GM12892 (cell line): ENCODE results near the gene CSTPP1.
"Not testable (repeated sequence)": the region's sequence is repeated elsewhere in the genome, so short reads cannot be mapped to it uniquely, and the experiment has no call there.

ENCODE experiments used
- DNase-seq: peaks from one replicate; pipeline ENCODE4 v3.0.0; 2011; ENCODE audit not compliant: insufficient read length
- FAIRE-seq: peaks from 2 replicates; lab custom pipeline; 2011; peaks lifted over from hg19 to GRCh38; lab: Jason Lieb, UNC
- POLR2A ChIP-seq: IDR thresholded peaks from 2 replicates; pipeline ENCODE4 v1.6.1; 2011; ENCODE audit warnings: low read depth, low read length, control low read depth
- POLR2AphosphoS5 ChIP-seq: IDR thresholded peaks from 2 replicates; pipeline ENCODE4 v1.6.1; 2011; ENCODE audit warnings: low read depth, low read length, control low read depth
- TAF1 ChIP-seq: IDR thresholded peaks from 2 replicates; pipeline ENCODE4 v1.6.1; 2011; ENCODE audit warnings: low read depth, mild to moderate bottlenecking, control low read depth, low read length, borderline replicate concordance

CSTPP1 gene

DNA sequence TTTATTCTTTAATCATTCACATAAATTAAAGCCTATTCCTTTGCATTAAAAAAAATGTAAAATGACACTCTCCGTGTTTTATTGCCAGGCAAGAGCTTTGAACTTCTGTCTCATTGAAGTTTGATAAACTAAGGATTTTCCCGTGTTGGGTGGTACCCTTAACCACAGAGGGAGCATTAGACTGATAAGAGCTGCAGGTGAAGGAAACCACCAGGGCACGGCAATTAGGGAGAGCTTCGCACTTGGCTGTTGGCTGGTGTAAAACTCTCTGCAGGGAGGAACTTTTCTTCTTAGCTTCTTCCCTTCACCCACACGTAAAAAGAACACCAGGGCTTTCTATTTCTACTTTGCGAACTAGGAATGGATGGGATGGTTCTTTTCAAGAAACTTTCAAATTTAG, 47.0 kb downstream of the CSTPP1 start:
- TF ChIP-seq POLR2A, result no peak
- no peak for TF ChIP-seq TAF1
- no peak for TF ChIP-seq POLR2AphosphoS5
- FAIRE-seq (no peak), DNase-seq (no peak)

DNA sequence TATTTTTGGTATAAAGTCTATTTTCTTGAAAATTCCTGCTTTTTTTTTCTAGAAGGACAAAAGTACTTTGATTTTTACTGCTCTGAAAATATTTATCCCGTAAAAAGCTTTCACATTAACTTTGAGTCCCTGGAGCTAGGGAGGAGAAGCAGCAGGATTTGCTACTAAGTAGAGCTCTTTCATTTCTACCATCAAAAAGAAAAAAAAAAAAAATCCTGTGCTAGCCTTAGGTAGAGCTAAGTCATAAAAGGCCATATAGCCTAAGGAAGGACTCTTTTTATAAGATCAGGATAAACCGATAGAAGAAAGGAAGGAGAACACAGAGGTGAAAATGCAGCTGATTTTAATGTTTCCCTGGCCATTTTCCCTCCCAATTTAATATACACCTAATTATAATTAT, 48.0 kb downstream of the CSTPP1 start:
- TF ChIP-seq POLR2AphosphoS5 (no peak), TAF1 (no peak), POLR2A (no peak)
- FAIRE-seq (no peak), DNase-seq (no peak)

DNA sequence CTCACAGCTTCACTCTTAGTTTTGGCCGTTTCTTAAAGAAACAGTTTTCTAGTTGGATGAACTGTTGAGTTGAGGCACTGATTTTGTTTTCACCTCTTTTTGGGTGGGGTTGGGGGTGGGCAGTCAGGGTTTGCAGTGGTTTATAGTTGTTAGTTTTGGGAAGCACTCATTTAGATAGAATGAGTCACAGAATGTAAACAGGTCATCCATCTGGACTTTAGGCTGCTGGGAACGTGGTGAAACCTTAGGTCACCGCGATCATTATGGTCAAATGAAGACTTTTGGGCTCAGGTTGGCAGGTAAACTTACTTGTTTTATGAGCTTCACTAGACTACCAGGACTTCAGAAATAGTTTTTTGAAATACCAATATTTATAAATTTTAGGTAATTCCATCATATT, 48.4 kb downstream of the CSTPP1 start:
- DNase-seq (no peak), FAIRE-seq (peak; percentile 5)
- TF ChIP-seq TAF1, result no peak

DNA sequence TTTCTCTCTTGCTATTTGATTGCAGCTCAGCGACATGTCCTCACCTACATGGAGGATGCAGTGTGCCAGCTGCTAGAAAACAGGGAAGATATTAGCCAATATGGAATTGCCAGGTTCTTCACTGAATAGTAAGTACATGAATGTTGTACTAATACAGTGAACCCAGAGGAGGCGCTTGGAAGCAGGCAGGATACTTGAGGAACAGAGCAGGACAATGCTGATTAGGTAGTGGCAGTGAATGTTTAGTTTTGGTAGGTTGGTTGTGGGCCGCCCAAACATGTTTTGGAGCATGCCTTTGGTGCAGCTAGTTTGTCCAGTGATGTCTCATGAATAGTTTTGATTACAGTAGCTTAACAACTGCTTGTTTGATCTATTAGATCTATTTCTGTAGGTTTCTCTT, 50.6 kb downstream of the CSTPP1 start:
- peak; percentile 27 for FAIRE-seq
- TF ChIP-seq POLR2A (no peak), TAF1 (no peak), POLR2AphosphoS5 (no peak)
- DNase-seq, result no peak

DNA sequence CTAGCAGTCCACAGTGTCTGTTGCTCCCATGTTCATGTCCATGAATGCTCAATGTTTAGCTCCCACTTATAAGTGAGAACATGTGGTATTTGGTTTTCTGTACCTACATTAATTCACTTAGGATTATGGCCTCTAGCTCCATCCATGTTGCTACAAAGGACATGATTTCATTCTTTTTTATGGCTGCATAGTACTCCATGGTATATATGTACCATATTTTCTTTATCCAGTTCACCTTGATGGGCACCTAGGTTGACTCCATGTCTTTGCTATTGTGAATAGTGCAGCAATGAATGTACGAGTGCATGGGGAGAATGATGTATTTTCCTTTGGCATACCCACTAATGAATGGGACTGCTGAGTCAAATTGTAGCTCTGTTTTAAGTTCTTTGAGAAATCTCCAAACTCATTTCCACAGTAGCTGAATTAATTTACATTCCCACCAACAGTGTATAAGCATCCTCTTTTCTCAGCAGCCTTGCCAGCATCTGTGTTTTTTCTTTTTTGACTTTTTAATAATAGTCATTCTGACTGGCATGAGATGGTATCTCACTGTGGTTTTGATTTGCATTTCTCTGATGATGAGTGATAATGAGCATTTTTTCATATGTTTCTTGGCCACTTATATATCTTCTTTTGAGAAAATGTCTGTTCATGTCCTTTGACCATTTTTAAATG, 53.4 kb downstream of the CSTPP1 start:
- FAIRE-seq, DNase-seq: not testable (repeated sequence)

DNA sequence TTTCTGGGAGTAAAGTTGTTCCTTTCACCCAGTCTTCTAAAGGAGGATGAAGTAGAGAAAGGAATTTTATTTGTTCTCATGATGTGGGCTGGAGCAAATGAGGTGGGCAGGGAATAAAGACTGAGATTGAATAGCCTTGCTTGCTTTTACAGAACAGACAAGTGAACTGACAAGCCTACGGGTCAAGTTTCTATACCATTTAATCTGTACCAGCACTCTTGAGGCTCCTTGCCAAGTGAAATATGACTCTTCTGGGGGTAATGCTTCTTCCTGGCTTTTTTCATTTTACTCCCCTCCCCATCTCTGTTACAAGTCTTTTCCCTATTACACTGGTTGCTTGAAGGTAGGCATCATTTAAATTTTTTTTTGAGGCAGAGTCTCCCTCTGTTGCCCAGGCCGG, 54.8 kb downstream of the CSTPP1 start:
- FAIRE-seq, result no peak
- TF ChIP-seq POLR2AphosphoS5 (no peak), TAF1 (no peak), POLR2A (no peak)
- no peak for DNase-seq

DNA sequence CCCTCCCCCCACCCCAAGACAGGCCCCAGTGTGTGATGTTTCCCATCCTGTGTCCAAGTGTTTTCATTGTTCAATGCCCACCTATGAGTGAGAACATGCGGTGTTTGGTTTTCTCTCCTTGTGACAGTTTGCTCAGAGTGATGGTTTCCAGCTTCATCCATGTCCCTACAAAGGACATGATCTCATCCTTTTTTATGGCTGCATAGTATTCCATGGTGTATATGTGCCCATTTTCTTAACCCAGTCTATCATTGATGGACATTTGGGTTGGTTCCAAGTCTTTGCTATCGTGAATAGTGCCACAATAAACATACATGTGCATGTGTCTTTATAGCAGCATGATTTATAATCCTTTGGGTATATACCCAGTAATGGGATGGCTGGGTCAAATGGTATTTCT, 55.8 kb downstream of the CSTPP1 start:
- not testable (repeated sequence) for DNase-seq, FAIRE-seq

DNA sequence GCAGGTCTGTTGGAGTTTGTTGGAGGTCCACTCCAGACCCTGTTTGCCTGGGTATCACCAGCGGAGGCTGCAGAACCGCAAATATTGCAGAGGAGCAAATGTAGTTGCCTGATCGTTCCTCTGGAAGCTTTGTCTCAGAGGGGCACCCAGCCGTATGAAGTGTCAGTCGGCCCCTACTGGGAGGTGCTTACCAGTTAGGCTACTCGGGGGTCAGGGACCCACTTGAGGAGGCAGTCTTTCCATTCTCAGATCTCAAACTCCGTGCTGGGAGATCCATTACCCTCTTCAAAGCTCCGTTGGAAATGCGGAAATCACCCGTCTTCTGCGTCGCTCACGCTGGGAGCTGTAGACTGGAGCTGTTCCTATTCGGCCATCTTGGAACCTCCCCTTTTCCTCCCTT, 61.2 kb downstream of the CSTPP1 start:
- not testable (repeated sequence) for DNase-seq, FAIRE-seq

DNA sequence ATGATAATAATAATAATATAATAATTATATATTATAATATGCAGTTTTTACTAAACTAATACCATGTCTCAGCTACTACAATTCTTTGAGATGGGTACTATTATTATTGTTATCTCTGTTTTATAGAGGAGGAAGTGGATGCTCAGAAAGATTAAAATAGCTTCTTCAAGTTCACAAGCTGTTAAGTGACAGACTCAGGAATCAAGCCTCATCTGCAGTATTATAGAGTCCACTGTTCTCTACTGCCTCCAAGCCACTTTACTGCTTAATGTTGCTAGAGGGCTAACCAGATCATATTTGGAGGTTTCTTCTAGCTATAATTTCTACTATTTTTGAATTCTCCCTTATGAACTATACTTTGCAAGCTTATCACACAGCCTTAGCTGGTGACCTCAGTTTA, 62.7 kb downstream of the CSTPP1 start:
- TF ChIP-seq POLR2A (no peak), TAF1 (no peak), POLR2AphosphoS5 (no peak)
- DNase-seq (no peak), FAIRE-seq (no peak)

DNA sequence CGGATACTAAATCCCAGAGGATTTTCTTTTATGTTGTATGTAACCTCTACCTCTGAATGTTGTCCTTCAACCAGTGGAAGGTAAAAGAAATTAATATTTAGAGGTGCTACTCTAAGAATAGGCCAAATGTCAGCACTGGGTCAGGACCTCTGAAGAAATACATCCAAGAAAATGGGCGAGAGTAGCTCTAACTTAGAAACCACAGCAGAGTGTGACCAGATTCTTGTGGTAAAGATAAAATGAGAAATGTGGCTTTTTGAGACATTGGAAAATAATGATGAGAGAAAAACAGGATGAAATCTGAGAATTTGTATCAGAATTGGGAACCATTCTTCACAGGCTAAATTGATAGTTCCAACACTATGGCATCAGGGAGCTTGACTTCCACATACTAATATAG, 63.5 kb downstream of the CSTPP1 start:
- FAIRE-seq (no peak), DNase-seq (no peak)
- no peak for TF ChIP-seq POLR2AphosphoS5
- TF ChIP-seq POLR2A, result no peak
- no peak for TF ChIP-seq TAF1

DNA sequence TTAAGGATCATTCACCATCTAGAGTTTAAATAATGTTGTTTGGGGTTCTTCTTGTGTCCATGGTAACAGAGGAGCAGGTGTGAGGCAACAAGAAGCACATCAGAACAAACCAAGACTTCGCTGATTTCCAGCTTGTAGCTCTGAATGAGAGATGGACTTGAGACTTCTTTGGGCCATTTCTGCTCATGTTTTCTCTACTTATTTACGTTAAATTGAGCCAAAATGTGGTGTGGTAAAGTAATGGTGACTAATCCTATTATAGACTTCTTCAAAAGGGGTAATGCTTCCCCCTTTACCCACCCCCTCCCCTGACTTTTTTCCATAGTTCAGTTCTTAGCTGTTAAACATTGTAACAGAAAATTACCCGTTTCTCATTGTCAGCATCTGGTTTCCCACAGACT, 65.2 kb downstream of the CSTPP1 start:
- TF ChIP-seq POLR2A, result no peak
- no peak for TF ChIP-seq POLR2AphosphoS5
- TF ChIP-seq TAF1, result no peak
- FAIRE-seq (peak; percentile 56), DNase-seq (no peak)

DNA sequence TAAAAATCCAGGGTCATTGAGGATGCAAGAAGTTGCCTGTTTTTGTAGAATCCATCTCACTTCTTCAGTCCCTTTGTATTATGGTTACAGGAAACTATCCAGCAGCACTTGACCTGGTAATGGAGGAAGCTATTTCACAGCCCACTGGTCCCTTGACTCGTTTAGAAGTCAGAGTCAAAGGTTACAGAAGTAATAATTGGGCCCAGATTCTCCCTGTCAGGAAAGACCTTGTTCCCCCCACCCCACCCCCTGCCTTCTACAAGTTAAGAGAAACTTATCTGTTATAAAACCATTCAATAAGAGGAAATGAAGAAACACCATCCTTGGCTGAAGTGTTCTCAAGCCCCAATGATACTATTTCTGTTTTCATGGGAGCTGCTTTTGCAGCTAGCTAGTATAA, 65.8 kb downstream of the CSTPP1 start:
- FAIRE-seq (no peak), DNase-seq (no peak)
- no peak for TF ChIP-seq POLR2A

DNA sequence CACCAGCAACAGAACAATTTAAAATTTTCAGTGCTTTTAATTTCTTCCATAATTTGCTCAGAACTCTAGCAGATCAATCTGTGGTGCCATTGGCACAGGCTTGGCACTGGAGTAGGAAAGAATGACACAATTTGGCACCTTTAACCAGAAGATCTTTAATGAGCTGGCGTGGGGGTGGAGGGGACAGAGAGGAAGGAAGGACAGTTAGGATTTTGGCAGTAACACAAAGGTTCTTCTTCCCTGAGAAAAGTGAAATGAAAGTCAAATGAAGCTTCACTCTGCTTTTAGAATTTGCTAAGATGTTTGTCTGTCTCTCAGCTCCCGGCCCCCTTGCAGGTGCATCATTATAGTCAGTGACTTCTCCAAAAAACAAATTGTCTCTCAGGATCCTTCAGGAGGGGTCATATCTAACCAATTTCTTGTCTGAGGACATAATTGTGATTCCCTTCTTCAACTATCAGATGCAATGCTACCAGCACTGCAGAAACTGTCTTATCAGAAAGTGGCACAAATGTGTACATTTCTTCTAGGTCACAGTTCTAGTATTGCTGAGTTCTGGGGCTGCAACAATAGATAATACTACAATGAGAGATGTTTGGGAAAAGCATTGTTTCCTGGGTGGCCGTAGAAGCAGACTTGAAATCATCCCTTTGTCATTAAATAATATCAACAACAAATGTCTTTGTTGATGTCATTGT, 66.8 kb downstream of the CSTPP1 start:
- FAIRE-seq, result peak; percentile 91
- DNase-seq, result no peak
- TF ChIP-seq POLR2A, result no peak
- TF ChIP-seq POLR2AphosphoS5, result no peak
- TF ChIP-seq TAF1, result no peak
